Adipose tissue (tissue), 3 donors: ENCODE data around the gene RFC1. TPM values are rescaled to one million over a fixed set of nuclear protein-coding genes. Genes with fewer than 3 reads are reported as not detected.
"Not testable (repeated sequence)": the region's sequence is repeated elsewhere in the genome, so short reads cannot be mapped to it uniquely, and the experiment has no call there.

Source experiments
- H3K27ac ChIP-seq: one replicate; pipeline ENCODE4 v1.5.1; 2013; ENCODE audit warnings: low read depth, low read length
- WGBS, 3 donors: extraction: QIAGEN DNeasy Blood & Tissue Kit; methylation state at CpG; one replicate each; pipeline ENCODE4 v1.1.7; 2013; 5-methylcytosine and 5-hydroxymethylcytosine counted together
- polyA plus RNA-seq, 3 donors: library from polyadenylated mRNA; stranded (reverse); fragments of 200-250 nt; gene quantifications; one replicate each; pipeline ENCODE4 v1.2.3, GENCODE V29; 2013
- donor health status: healthy with polysubstance abuse.
- donor health status: Bipolar disorder and iron deficiency.
- donor health status: healthy.

The RFC1 gene
- polyA plus RNA-seq, 3 donors: 12.3 to 31.0 (median 12.7) TPM

DNA sequence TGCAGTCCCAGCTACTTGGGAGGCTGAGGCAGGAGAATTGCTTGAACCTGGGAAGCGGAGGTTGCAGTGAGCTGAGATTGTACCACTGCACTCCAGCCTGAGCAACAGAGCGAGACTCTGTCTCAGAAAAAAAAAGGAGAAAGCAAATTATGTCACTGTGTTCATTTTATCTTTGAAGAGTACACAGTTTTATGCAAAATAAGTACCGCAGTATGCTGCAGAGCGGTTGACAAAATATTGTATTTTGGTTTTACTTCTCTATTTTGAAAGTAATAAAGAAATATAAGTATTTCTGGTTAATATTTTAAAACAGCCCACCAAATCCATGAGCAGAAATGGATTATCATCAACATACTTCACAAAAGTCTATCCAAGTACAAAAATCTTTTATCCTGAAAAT lies 5.6 kb downstream of the RFC1 start:
- WGBS, 3 donors: 91 to 96% (median 93%) methylated on average over 4 of the region's 4 CpGs
- not testable (repeated sequence) for H3K27ac ChIP-seq

DNA sequence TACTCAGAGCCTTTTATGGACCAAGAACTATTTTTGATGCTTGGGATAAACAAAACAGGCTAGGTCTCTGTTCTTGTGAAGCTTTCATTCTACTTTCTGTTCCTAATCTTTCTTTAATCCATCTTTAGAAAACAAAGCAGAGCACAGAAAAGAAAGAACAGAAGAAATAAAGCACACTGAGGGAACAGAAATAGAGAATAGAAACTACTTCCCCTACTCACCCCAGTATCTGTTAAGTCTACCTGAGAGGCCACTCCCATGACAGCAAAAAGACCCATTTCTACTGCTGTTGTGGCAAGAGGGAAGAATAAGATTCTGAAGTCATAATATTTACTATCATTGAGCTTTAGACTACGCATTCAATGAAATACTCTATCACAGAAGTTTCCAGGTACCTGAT lies 9.2 kb downstream of the RFC1 start:
- WGBS, 3 donors: 33 to 94% (median 93%) methylated on average over 1 of the region's 1 CpG
- H3K27ac ChIP-seq: no peak overlapping the region

GRCh38 chr4:39354254-39354552 lies 12.0 kb downstream of the RFC1 start:
- 3 to 23% (median 6%) methylated on average over 1 of the region's 1 CpG for WGBS, 3 donors
- H3K27ac ChIP-seq: no peak overlapping the region

GRCh38 chr4:39353478-39354253 lies 12.5 kb downstream of the RFC1 start:
- 2 to 12% (median 4%) methylated on average over 5 of the region's 5 CpGs for WGBS, 3 donors
- no peak overlapping the region for H3K27ac ChIP-seq

GRCh38 chr4:39353149-39353477 lies 13.0 kb downstream of the RFC1 start:
- not testable (repeated sequence) for H3K27ac ChIP-seq
- 41 to 51% (median 49%) methylated on average over 6 of the region's 6 CpGs for WGBS, 3 donors

GRCh38 chr4:39349326-39349725 lies 16.8 kb downstream of the RFC1 start:
- H3K27ac ChIP-seq: no peak overlapping the region
- WGBS, 3 donors: 94 to 98% (median 98%) methylated on average over 2 of the region's 2 CpGs

DNA sequence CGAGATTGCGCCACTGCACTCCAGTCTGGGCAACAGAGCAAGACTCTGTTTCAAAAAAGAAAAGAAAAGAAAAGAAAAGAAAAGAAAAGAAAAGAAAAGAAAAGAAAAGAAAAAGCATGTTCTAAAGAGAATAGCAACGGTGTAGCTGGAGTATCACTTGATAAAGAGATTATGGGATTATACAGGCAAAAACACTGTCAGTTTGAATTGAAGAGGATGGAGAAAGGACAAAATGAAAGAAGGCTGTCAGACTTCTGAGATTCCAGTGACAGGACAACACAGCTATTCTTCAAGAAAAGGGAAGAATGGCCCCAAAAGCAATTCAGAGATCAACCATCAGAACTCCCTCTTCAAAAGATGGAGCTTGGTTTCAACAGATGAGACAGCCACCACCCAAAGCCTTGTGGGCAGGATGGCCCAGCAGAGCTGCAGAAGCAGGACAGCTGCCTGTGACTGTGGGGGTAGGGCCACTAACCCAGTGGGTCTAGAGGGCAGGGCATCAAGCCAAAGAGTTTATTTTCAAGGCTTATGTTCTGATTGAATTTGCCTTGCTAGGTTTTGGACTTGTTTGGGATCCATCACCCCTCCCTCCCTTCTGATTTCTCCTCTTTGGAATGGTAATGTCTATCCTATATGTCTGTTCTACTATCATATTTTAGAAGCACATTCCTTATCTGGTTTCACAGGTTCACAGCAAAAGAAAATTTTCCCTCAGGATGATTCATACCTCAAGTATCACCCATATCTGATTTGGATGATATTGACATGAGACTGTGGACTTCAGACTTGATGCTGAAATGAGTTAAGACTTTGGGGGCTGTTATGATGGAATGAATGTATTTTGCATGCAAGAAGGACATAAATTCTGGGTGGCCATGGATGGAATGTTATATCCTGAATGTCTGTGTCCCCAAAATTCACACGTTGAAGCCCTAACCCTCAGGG lies 17.5 kb downstream of the RFC1 start:
- H3K27ac ChIP-seq: no peak overlapping the region
- 94 to 98% (median 94%) methylated on average over 4 of the region's 4 CpGs for WGBS, 3 donors

- H3K27ac ChIP-seq: no peak overlapping the region
- WGBS, 3 donors: 31 to 87% (median 81%) methylated on average over 3 of the region's 3 CpGs
Measured at GRCh38 chr4:39346856-39347519, 19.2 kb downstream of the RFC1 start.

DNA sequence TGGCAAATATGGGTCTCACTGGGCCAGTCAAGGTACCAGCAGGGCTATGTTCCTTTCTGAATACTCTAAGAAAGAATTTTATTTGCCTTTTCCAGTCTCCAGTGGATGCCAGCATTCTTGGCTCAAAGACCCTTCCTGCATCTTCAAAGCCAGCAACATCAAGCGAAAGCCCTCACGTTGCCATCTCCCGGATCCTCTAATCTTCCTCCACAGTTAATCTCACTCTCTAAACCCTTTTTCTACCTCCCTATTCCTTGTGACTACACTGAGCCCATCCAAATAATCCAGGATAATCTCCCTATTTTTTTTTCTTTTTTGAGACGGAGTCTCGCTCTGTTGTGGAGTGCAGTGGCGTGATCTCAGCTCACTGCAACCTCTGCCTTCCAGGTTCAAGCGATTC lies 23.4 kb downstream of the RFC1 start:
- H3K27ac ChIP-seq: no peak overlapping the region

DNA sequence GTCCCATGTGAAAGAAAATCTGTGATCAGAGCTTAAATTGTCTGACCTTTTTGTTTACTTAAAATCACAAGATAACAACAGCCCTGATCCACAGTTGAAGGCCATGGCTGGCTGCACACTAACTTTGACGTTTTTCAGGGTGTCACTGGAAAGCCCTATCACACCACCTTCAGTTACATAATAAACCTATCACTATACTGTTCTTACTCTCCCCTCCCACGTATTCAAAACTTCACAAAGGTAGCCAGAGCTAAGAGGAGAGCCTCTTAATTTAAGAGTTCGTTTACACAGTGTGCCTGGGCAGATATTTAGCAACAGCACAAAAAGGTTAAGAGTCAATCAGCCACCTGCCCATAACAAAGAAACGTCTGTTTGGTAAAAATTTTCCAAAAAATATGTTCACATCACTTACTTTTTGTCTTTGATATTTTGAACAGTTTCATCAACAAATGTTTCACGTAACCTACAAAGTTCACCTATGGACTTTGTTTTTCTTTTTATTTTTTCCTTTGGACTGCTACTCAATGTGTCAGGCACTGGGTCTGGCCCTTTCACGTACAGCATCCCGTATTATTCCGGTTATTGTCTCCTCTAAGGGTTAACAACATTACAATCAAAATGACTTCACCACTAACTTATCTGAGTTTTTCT lies 25.0 kb downstream of the RFC1 start:
- no peak overlapping the region for H3K27ac ChIP-seq
- WGBS, 3 donors: 56 to 85% (median 84%) methylated on average over 8 of the region's 8 CpGs

More for the DNA sequence above, 23.4 kb downstream of the RFC1 start:
- WGBS, 3 donors: 91 to 95% (median 95%) methylated on average over 7 of the region's 7 CpGs

DNA sequence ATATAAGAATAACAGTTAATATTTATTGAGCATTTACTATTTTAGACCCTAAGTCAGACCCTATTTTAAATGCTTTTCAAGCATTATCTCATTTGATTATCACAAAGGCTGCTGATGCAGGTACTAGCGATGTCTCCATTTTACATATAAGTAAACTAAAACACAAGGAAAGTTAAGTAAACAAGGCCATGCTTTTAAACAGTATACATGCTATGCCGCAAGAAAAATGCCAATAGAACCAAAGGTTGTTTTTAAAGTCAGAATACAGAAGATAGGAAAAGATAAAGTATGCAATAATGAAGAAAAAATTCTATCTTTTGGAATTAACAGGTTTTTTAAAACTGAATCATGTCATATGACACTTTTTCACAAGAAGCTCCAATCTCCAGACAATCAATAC lies 26.2 kb downstream of the RFC1 start:
- WGBS, 3 donors: 70 to 98% (median 97%) methylated on average over 2 of the region's 2 CpGs
- H3K27ac ChIP-seq: no peak overlapping the region

DNA sequence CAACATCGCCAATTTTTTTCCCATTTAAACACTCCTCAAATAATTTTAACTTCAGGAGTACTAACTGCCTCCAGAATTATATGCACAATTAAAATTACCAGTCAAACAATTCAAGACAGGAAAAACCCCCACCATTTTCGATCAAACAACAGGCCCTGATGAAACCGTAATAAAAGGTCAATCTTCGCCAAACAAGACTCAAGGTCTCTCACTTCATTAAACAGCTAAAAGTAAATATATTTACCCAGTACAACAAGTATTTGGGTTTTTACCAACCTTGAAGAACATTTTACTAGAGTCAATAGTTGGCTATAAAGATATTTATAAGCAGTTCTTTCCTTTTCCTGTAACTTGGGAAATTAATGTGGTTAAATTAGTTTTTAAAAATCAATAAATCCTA lies 28.3 kb downstream of the RFC1 start:
- 31 to 98% (median 93%) methylated on average over 4 of the region's 4 CpGs for WGBS, 3 donors

DNA sequence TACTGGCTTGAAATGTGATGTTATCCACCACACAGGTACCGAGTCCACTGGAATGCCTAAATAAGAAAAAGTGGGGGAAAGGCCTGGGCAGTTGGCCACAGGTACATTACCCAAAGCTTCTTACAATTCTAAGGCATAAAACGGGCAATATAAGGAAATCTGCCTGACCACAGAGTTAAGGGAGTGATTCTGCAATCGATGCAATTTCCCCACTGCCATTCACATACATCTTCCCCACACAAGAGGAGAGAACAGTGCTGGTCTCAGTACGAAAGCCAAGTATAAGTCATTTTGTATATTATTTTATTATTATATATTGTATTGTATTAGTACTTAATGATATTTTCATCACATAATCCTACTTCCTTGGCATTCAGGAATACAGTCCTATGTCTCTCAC lies 30.6 kb downstream of the RFC1 start:
- no peak overlapping the region for H3K27ac ChIP-seq
- WGBS, 3 donors: 63 to 94% (median 64%) methylated on average over 4 of the region's 4 CpGs

More for the DNA sequence above, 28.3 kb downstream of the RFC1 start:
- H3K27ac ChIP-seq: no peak overlapping the region

DNA sequence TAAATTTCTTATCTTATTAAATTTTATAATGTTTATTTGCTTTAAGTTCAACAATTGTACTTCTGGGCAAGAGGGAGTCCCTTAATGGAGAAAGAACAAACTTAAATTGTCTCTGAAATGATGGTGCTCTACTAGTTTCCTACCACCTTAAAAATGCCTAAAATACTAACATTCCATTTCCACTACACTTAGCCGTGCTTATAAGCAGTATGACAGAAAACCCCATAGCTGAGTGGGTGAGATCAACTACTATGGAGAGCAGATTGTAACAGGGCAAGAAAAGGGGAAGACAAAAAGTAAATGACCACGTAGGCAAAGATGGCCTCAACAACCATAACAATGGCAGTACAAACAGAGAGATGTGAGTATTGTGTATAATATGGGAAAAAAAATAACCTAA lies 35.0 kb downstream of the RFC1 start:
- H3K27ac ChIP-seq: no peak overlapping the region
- WGBS, 3 donors: 88 to 92% (median 89%) methylated on average over 2 of the region's 2 CpGs

GRCh38 chr4:39330353-39330752 lies 35.8 kb downstream of the RFC1 start:
- H3K27ac ChIP-seq: no peak overlapping the region
- 90 to 92% (median 91%) methylated on average over 1 of the region's 1 CpG for WGBS, 3 donors

DNA sequence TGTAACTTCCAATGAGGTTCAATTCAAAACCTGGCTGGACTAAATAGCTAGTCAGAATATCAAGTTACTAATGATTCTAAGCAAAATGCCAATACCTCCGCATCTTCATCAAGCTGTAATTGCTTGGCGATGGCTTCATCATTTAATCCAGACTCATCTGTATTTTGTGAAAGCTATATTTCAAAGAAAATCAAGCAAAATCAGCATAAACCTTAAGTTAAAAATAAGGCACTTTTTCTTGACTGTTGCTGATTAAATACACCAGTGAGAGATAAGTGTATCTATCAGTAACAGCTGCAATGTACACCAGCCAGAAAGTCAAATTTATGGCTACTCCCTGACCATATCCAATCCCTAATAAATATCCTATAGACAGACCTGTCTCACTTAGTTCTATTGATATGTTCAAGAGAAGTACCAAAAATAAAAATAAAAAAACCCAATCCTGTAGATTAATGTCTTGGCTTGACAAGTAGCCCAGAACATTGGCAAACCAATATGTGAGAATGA lies 39.6 kb downstream of the RFC1 start:
- 98 to 99% (median 99%) methylated on average over 2 of the region's 2 CpGs for WGBS, 3 donors
- no peak overlapping the region for H3K27ac ChIP-seq

DNA sequence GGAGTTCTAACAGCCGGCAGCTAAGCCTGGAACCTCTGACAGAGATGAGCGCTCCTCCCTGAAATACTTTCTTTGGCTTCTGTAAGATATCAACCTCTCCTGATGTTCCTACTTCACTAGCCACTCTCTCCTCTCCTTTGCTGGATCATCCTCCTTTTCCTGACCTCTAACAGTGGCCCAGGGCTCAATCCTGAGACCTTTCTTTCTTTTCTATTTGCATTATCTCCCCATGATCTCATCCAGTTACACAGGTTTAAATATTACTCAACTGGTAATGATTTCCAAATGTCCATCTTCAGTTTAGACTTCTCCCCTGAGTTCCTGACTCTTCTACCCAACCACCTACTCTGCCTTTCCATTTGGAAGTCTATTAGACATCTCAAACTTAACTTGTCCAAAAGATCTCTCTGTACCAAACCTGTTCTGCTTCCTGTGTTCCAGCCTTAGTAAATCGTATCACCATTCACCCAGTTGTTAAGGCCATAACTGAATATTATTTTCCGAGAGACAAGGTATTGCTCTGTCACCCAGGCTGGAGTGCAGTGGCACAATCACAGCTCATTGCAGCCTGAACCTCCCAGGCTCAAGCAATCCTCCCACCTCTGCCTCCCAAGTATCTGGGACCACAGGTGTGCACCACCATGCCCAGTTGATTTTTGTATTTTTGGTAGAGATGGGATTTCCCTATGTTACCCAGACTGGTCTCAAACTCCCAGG lies 41.1 kb downstream of the RFC1 start:
- H3K27ac ChIP-seq: no peak overlapping the region

DNA sequence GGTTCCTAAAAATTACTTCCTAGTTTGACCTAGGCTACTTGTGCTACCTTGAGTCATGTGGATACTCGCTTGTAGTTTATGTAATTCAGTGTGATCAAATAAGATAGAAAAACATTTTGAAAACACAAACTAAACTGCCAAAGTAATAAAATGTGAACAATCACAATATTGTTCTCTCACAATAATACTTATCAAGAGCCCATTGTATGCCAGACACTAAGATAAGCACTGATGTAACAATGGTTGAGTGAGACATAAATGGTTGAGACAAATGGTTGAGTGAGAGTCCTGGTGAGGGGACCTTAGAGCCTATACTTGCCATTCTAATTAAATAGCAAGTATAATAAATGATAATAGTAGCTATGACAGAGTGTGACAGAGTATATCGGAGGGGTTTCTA lies 41.7 kb downstream of the RFC1 start:
- no peak overlapping the region for H3K27ac ChIP-seq
- WGBS, 3 donors: 88 to 97% (median 95%) methylated on average over 2 of the region's 2 CpGs

More for the DNA sequence above, 41.1 kb downstream of the RFC1 start:
- WGBS, 3 donors: 84 to 98% (median 98%) methylated on average over 4 of the region's 4 CpGs
